Esophagus (tissue), 2 donors: ENCODE measurements around the gene KHNYN. TPM values are rescaled to one million over a fixed set of nuclear protein-coding genes. Genes with fewer than 3 reads are reported as not detected.

Source experiments
- H3K27ac ChIP-seq, 2 donors: one replicate each; pipeline ENCODE4 v1.5.1; 2013; ENCODE audit warnings: low read depth in 2 of 2, mild to moderate bottlenecking in 2 of 2, inconsistent platforms in 1 of 2, low read length in 1 of 2, moderate library complexity in 1 of 2
- H3K27me3 ChIP-seq, 2 donors: one replicate each; pipeline ENCODE4 v1.6.1; 2013; ENCODE audit warnings: low read length in 2 of 2, control low read depth in 1 of 2, mild to moderate bottlenecking in 1 of 2; ENCODE audit not compliant: insufficient read depth in 2 of 2, control insufficient read depth in 1 of 2
- H3K36me3 ChIP-seq, 2 donors: one replicate each; pipeline ENCODE4 v1.6.1; 2013; ENCODE audit warnings: low read length in 1 of 2; ENCODE audit not compliant: control insufficient read depth in 2 of 2, insufficient read depth in 2 of 2
- H3K4me1 ChIP-seq, 2 donors: one replicate each; pipeline ENCODE4 v1.6.1; 2013; ENCODE audit warnings: low read length in 1 of 2; ENCODE audit not compliant: control insufficient read depth in 2 of 2, insufficient read depth in 2 of 2
- H3K4me3 ChIP-seq, 2 donors: one replicate each; pipeline ENCODE4 v1.5.1; 2013; ENCODE audit warnings: low read length in 2 of 2, mild to moderate bottlenecking in 2 of 2, low read depth in 1 of 2, moderate library complexity in 1 of 2
- H3K9me3 ChIP-seq, 2 donors: one replicate each; pipeline ENCODE4 v1.6.1; 2013; ENCODE audit warnings: mild to moderate bottlenecking in 2 of 2, low read depth in 1 of 2, low read length in 1 of 2, moderate library complexity in 1 of 2; ENCODE audit not compliant: control insufficient read depth in 2 of 2, insufficient read depth in 1 of 2
- WGBS, 2 donors: extraction: QIAGEN DNeasy Blood & Tissue Kit; methylation state at CpG; one replicate each; pipeline ENCODE4 v1.1.7; 2013; 5-methylcytosine and 5-hydroxymethylcytosine counted together
- polyA plus RNA-seq, 2 donors: library from polyadenylated mRNA; stranded (reverse); fragments of 200-250 nt; gene quantifications; one replicate each; pipeline ENCODE4 v1.2.3, GENCODE V29; 2013
- donor health status: healthy with polysubstance abuse.
- donor health status: Bipolar disorder and iron deficiency.

KHNYN gene
- polyA plus RNA-seq, 2 donors = 20.8 to 24.4 TPM

GRCh38 chr14:24422261-24422660 lies 7.5 kb upstream of the KHNYN start:
- peaks cover 2 to 12% of the 10 kb centered on the region in 2 donors for H3K4me1 ChIP-seq
- 71 to 76% methylated on average over 4 of the region's 4 CpGs for WGBS, 2 donors
- H3K4me3 ChIP-seq = no peak overlapping the region
- H3K27ac ChIP-seq = no peak overlapping the region
- no peaks in the 10 kb centered on the region for H3K9me3 ChIP-seq
- H3K36me3 ChIP-seq = no peaks in the 10 kb centered on the region
- H3K27me3 ChIP-seq = no peaks in the 10 kb centered on the region

GRCh38 chr14:24422694-24423601 lies 6.8 kb upstream of the KHNYN start:
- Histone ChIP-seq H3K4me1 (peaks cover 2 to 13% of the 10 kb centered on the region in 2 donors), H3K4me3 (no peak overlapping the region), H3K27ac (no peak overlapping the region), H3K9me3 (no peaks in the 10 kb centered on the region), H3K36me3 (no peaks in the 10 kb centered on the region), H3K27me3 (no peaks in the 10 kb centered on the region)
- 73 to 86% methylated on average over 12 of the region's 12 CpGs for WGBS, 2 donors

- 13 to 30% methylated on average over 3 of the region's 3 CpGs for WGBS, 2 donors
- Histone ChIP-seq H3K4me1 (peaks cover 0 to 19% of the 10 kb centered on the region in 2 donors), H3K9me3 (no peaks in the 10 kb centered on the region), H3K36me3 (no peaks in the 10 kb centered on the region), H3K27me3 (no peaks in the 10 kb centered on the region), H3K4me3 (no peak overlapping the region), H3K27ac (no peak overlapping the region)
Measured at GRCh38 chr14:24425704-24426103, 4.0 kb upstream of the KHNYN start.

GRCh38 chr14:24426150-24426911 lies 3.4 kb upstream of the KHNYN start:
- no peak overlapping the region for H3K27ac ChIP-seq
- H3K4me3 ChIP-seq = no peak overlapping the region
- H3K4me1 ChIP-seq = peaks cover 1 to 24% of the 10 kb centered on the region in 2 donors
- H3K27me3 ChIP-seq = no peaks in the 10 kb centered on the region
- H3K36me3 ChIP-seq = peaks cover 0 to under 1% of the 10 kb centered on the region in 2 donors
- WGBS, 2 donors = 66 to 69% methylated on average over 2 of the region's 2 CpGs
- no peaks in the 10 kb centered on the region for H3K9me3 ChIP-seq

GRCh38 chr14:24426912-24427536 lies 2.7 kb upstream of the KHNYN start:
- peaks cover 0 to 4% of the 10 kb centered on the region in 2 donors for H3K36me3 ChIP-seq
- H3K4me3 ChIP-seq = no peak overlapping the region
- no peaks in the 10 kb centered on the region for H3K27me3 ChIP-seq
- H3K27ac ChIP-seq = peak overlapping the region in 1 of 2 donors; percentile 20
- 39 to 47% methylated on average over 8 of the region's 8 CpGs for WGBS, 2 donors
- H3K9me3 ChIP-seq = no peaks in the 10 kb centered on the region
- H3K4me1 ChIP-seq = peaks cover 4 to 31% of the 10 kb centered on the region in 2 donors

- H3K27ac ChIP-seq = peak overlapping the region in 1 of 2 donors; percentile 14
- WGBS, 2 donors = 78 to 88% methylated on average over 18 of the region's 18 CpGs
- H3K4me1 ChIP-seq = peaks cover 4 to 37% of the 10 kb centered on the region in 2 donors
- H3K36me3 ChIP-seq = peaks cover 2 to 12% of the 10 kb centered on the region in 2 donors
- H3K4me3 ChIP-seq = no peak overlapping the region
- H3K9me3 ChIP-seq = no peaks in the 10 kb centered on the region
- H3K27me3 ChIP-seq = no peaks in the 10 kb centered on the region
Measured at GRCh38 chr14:24427537-24428508, 1.9 kb upstream of the KHNYN start.

- 84 to 91% methylated on average over 16 to 18 of the region's 18 CpGs for WGBS, 2 donors
- no peaks in the 10 kb centered on the region for H3K9me3 ChIP-seq
- no peak overlapping the region for H3K4me3 ChIP-seq
- no peaks in the 10 kb centered on the region for H3K27me3 ChIP-seq
- peaks cover 4 to 17% of the 10 kb centered on the region in 2 donors for H3K36me3 ChIP-seq
- H3K4me1 ChIP-seq = peaks cover 4 to 37% of the 10 kb centered on the region in 2 donors
- H3K27ac ChIP-seq = peak overlapping the region; percentile 99
Measured at GRCh38 chr14:24428628-24429394, 943 bp upstream of the KHNYN start.

- peak overlapping the region; percentile 78 to 85 for H3K4me3 ChIP-seq
- H3K9me3 ChIP-seq = no peaks in the 10 kb centered on the region
- peaks cover 4 to 19% of the 10 kb centered on the region in 2 donors for H3K36me3 ChIP-seq
- H3K4me1 ChIP-seq = peaks cover 4 to 37% of the 10 kb centered on the region in 2 donors
- whole genome bisulfite sequencing, 2 donors = 1 to 2% methylated on average over 7 to 28 of the region's 28 CpGs
- no peaks in the 10 kb centered on the region for H3K27me3 ChIP-seq
- H3K27ac ChIP-seq = peak overlapping the region; percentile 99
Measured at GRCh38 chr14:24430143-24430681, 458 bp downstream of the KHNYN start.
